ENCODE results near the gene RGS12.

Gene RGS12

GRCh38 chr4:3335385-3335784, 42.6 kb downstream of the RGS12 start:
- DNase-seq = no peak

- no peak for DNase-seq
Measured at GRCh38 chr4:3335982-3336381, 43.2 kb downstream of the RGS12 start.

GRCh38 chr4:3336382-3337356, 43.8 kb downstream of the RGS12 start:
- no peak for DNase-seq

- no peak for DNase-seq
Measured at GRCh38 chr4:3337357-3337732, 44.5 kb downstream of the RGS12 start.

- no peak for DNase-seq
Measured at GRCh38 chr4:3337811-3338210, 45.0 kb downstream of the RGS12 start.

- no peak for DNase-seq
Measured at GRCh38 chr4:3338321-3338838, 45.6 kb downstream of the RGS12 start.

GRCh38 chr4:3338976-3339531, 46.2 kb downstream of the RGS12 start:
- DNase-seq = no peak

- no peak for DNase-seq
Measured at GRCh38 chr4:3339577-3339976, 46.8 kb downstream of the RGS12 start.

GRCh38 chr4:3340038-3340699, 47.3 kb downstream of the RGS12 start:
- DNase-seq = no peak

- peak in 1 of 14 donors; percentile 86 for DNase-seq
Measured at GRCh38 chr4:3340700-3341083, 47.9 kb downstream of the RGS12 start.

GRCh38 chr4:3341760-3342159, 48.9 kb downstream of the RGS12 start:
- no peak for DNase-seq

GRCh38 chr4:3342182-3342854, 49.5 kb downstream of the RGS12 start:
- no peak for DNase-seq

All from C1 segment of cervical spinal cord (tissue), 14 donors.